ENCODE measurements around the gene ABCA4.
"Not testable (repeated sequence)": the region's sequence is repeated elsewhere in the genome, so short reads cannot be mapped to it uniquely, and the experiment has no call there.

ABCA4 gene

DNA sequence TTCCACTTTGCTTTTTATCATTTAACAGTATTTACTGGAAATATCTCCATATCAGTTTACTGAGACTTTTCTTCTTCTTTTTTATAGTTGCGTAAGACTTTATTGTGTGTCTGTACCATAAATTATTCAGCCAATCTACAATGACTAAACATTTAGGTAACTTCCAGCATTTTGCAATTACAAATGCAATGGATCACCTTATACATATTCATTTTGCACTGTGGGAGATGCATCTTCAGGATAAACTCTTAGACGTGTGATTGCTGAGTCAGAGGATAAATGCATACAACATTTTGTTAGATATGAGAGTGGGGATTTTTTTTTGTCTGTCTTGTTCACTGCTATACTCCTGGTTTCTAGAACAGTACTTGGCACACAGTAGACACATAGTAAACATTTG is 116.0 kb downstream of the ABCA4 start:
- DNase-seq (ENCODE audit: low spot score) = no peak

DNA sequence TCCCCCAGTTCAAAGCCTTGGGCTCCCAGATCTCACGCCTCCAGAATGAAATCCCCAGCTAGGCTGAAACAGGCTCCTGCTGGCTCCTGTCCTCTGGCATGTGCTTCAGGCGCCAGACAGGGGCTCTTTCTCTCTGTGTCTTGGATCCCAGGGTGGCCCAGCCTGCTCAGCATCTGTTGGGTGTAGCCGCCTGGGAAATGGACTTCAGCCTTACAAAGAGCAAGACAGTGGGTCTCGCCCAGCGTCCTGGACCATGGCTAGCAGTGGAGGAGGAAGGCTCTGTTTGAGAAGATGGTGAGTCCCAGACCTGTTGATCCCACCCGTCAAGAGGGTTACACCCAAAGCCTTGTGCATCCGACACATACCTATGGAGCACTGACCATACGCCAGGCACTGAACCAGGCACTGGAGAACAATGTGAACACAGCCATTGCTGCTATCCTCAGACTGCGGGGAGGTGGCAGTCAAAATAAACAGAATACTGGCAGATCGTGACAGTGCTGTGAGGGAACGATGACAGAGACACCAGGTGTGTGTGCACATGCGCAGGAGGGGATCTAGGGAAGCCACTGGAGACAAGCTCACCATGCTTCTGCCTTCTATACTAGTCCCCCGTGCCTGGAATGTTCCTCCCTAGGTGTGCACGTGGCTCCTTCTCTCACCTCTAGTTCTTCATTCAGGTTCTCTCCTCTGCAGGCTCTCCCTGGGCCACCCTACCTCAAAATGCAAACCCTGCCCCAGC is 118.7 kb downstream of the ABCA4 start:
- DNase-seq (ENCODE audit: low spot score) = no peak

DNA sequence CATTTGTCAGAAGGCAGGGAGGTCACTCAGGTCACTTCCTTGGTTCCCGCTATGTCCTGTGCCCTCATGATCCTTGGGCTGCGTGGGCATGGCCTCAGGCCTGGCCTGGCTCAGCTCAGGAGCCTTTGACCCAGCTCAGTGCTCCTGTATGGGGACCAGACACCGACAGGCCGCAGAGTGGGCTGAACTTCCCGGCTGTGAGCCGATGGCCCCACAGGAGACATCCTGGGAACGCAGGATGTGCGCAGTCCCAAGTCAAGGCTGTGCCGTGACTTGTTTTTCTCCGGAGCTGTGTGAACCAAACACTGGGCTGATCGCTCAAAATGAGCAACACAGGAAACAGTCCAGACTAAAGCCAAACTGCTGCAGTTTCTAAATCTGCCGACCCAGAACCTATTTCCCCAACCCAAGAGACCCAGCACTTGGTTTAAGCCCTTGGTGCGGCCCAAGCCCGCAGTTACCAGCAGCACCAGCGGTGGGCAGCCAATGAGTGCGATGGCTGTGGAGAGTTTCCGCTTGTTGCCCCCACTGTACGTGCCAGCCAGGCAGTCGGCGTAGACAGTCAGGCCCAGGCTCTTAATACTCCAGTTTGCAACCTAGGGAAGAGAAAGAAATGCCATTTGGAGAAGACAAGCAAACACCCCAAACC is 119.4 kb downstream of the ABCA4 start:
- DNase-seq (ENCODE audit: low spot score) = no peak

DNA sequence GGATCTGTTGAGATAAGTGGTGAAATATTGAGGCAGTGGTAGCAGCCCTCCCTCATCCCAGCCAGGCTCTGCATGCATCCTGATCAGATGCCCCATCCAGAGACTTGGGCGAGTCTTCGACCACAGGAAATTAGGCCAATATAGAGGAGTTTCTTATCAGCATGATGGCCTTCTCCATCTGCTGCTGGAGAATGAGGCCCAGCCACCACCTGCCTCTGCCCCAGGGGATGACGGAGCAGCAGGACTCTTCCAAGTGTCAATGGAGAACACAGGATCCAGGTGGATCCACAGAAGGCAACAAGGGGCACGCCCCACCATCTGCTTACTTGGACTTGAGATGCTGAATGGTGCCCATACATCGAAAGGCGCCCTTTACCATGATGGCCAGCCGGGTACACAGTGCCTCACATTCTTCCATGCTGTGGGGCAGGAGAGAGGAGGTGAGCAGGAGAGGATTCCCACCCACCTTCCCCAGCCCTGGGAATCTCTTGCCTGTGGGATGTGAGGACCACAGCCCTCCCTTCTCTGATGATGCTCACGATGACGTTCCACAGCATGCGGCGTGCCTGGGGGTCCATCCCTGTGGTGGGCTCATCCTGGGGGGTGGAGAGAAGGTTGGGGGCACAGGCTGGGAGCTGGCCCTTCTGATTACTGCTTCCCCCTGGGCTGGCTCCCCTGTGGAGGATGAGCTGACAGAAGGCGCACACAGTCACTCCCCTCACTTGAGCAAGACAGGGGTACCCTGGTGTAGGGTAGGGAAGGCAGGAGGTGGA is 120.3 kb downstream of the ABCA4 start:
- no peak for DNase-seq (ENCODE audit: low spot score)

DNA sequence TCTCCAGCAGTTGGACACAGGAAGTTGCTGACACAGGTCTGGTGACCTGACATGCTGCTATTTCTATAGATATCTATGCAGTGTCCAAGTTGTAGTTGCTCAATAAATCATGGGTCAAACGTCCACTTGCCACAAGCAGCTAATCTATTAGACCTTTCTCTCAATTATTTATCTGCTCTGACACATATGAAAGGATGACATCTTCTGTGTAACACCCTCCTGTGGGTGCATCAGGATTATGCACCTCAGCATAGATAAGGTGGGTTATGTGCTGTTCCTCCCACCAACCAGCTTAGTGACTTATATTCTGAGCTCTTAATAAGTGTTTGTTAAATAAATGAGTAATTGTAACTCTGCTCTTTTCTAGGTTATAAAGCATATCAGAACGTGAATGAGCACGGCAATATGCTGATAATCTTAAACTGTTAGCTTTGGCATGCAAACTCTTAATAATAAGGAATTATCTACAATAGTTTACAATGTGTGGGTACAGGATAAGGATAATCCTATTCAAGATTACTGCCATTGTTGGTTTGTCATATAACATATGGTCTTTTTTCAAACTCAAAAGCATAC is 121.0 kb downstream of the ABCA4 start:
- DNase-seq (ENCODE audit: low spot score) = no peak

DNA sequence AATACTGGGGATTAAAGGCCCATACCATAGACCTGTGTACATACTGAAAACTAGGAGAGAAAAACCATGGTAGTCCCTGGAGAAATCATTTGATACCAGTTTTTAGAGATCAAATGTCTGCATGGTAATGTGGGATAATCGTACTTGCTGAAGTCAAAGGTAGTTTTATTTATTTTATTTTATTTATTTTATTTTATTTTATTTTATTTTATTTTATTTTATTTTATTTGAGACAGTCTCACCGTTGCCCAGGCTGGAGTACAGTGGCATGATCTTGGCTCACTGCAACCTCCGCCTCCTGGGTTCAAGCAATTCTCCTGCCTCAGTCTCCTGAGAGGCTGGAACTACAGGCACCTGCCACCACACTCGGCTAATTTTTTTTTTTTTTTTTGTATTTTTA is 122.4 kb downstream of the ABCA4 start:
- DNase-seq (ENCODE audit: low spot score) = not testable (repeated sequence)

DNA sequence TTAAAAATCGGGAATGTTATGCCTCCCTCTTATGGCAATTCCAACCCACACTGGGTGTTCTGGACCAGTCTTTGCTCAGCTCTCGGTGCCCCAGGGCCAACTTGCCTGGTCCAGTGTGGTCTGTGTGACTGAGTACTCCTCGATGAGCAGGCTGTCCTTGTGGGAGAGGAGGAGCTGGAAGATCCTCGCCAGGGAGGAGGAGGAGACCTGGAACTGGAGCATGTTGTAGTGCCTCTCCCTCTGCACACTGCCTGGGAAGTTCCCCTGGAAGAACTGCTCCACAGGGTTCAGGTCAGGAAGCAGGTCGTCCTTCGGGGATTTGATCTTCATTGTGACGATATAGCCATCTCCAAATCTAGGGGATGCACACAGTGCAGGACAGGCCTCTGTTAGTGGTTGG is 123.2 kb downstream of the ABCA4 start:
- DNase-seq (ENCODE audit: low spot score) = no peak

DNA sequence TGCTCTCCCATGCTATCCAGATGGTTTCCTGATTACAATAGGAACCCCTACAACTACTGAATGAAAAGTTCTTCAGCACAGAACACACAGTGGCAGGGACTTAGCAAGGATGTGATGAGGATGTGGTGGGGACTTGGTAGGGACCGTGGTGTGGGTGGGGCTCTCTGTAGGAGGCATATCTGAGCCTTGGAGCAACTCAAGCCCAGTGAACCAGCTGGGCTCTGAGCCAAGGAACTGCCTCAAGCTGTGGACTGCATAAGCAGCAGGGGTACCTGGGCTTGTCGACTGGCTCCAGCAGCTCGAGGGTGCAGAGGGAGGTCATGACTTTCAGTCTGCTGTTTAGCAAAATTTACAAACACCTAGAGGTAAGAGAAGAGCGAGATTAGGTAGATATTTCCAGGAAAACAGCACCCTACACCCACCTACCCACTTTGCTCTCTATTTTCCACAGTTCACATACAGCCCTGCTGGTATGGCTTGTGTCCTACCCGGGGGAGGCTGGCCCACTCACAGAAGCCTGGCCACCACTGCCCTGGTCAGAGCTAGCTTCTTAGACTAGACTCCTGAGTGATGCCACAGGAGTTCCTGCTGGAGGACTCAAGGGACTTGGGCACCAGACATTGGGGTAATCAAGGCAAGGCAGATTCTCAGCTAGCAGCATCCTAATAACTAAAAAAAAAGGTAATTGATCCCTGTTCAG is 125.0 kb downstream of the ABCA4 start:
- no peak for DNase-seq (ENCODE audit: low spot score)

DNA sequence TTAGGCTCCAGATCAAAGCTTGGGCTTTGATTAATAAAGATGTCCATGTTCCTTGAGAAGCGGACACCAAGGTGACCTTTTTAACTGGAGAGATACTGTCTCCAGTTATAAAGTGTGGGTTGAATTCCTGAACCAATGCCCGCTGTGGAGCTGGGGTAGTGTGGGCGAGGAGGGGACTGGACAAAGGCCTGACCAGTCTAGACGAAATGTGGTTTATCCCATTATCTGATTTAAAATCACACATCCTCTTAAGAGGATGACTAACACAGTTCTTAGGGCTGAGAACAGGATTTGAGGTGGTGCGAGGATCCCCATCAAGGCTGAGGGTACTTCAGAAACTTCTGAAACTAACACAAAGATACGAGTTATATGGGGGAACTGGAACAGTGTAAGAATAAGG is 127.2 kb downstream of the ABCA4 start:
- DNase-seq (ENCODE audit: low spot score) = no peak

DNA sequence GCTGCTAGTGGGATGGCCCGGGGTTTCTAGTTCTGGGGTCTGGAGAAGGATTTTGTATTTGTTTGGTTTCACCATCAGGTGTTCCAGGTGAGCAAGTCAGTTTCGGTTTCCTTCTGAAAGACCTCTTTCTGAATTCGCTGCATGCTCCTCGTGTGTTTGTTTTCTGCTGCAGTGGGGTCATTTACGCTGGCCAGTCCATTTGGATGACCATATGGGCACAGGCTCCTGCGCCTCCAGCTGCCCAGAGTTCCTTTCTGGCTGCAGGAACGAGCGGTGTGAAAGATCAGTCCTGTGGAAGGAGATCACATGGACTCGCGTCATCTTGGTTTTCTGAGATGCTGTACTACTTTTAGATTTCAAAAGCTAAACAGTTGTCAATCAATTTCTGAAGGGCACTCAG is 128.0 kb downstream of the ABCA4 start:
- DNase-seq (ENCODE audit: low spot score) = no peak

DNA sequence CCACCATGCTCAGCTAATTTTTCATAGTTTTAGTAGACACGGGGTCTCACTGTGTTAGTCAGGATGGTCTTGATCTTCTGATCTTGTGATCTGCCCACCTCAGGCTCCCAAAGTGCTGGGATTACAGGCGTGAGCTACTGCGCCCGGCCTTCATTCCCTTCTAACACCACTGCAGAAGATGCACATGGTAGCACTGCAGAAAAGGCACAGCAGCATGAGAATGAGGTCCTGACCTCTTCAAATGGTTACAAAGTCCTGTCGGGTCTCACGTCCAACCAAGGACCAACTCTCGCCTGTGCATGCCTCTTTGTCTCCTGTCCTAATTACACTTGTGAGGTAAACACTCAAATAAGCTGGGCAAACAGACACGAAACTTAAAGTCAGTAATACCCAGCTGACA is 128.8 kb downstream of the ABCA4 start:
- DNase-seq (ENCODE audit: low spot score) = no peak

DNA sequence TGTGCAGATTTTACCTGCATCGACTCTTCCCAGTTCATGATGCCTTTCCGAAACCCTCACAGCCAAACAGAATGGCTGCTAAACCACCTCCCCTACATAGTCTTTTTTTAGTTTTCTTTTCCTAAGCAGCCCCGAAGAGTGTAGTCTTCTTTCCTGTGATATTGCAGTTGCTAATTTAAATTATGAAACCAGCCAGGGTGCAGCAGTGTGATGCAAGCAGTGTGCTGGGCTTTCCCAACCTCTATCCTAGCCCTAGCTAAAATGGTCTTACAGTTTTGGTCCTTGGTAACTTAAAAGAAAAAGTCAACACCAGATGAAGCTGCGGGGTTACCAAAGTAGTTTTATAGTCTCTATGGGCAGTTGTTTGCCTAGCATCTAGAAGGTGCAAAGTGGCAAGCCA is 129.7 kb downstream of the ABCA4 start:
- DNase-seq (ENCODE audit: low spot score) = no peak

DNA sequence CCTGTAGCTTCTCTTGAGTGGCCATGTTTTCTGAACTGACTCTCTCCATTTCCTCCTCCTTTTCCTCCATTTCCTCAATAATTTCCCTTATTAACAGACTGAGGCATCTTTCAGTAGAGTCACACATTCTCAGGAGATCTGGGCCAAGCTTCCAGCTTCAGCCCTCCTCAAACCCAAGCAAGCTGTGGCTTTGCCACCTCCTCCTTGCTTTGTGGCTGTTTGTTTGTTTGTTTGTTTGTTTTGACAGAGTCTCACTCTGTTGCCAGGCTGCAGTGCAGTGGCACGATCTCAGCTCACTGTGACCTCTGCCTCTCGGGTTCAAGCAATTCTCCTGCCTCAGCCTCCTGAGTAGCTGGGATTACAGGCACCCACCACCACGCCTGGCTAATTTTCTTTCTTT is 130.5 kb downstream of the ABCA4 start:
- not testable (repeated sequence) for DNase-seq (ENCODE audit: low spot score)

DNA sequence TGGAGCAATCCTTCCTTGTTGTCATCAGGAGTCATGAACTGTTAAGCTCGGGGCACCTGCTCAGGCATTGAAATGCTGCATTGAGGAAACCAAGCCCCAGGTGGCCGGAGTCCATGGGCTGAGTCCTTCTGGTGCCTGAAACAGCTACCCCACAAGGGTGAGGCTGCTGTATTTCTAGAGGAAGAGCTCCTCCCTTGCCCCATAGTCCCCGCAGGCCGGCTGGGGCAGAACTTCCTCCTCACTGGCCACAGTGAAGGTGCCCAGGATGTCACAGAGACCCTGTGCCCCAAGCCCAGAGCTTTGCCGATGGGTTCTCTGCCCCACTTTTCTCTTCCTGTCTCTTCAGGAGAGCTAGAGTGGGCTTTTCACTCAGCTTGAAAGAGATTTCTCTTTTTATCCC is 130.9 kb downstream of the ABCA4 start:
- no peak for DNase-seq (ENCODE audit: low spot score)

DNA sequence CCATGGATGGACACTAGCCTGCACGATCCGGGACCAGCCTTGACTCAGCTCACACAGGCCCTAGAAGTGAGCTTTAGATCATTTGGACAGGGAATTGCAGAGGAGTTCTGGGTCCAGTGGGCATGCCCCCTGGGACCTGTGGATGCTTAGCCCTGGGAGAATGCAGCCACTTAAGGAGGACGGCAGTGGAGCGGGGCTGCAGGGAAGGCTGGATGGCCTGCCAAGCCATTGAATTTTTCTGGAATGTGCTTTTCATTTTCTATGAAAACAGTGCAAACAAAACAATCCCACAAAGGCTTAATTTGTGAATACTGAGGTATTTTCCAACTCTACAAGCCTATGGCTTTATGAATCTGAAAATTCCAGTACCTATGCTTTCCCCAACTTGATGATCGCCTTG is 131.3 kb downstream of the ABCA4 start:
- DNase-seq (ENCODE audit: low spot score) = no peak

DNA sequence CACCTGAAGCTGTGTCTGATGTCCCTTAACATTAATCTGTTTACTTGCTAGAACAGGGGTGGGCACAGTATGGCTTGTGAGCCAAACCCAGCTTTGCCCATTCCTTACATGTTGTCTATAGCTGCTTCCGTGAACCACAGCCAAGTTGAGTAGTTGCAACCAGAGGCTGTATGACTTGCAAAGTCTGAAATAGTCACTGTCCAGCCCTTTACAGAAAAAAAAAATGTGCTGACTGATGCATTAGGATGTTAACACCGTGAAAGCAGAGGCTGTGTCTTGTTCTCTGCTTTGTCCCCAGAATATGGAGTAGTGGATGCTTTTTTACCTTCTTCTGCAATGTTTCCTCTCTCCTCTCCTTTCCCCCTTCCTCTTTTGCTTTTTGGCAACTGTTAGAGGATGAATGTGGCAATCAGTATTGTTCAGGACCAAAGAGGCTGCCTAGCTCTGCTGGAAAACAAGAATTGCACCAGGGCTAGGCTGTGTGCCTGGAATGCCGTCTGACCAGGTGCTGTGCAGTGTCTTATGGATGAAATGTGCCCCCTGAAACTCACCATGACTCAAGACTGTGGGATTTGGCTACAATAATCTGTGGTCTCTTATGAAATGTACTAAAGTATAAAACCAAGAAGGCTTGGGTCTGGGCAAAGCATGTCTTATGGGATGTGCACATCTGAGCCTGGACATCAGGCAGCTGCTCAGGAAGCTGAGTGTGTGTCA is 132.2 kb downstream of the ABCA4 start:
- DNase-seq (ENCODE audit: low spot score) = no peak

DNA sequence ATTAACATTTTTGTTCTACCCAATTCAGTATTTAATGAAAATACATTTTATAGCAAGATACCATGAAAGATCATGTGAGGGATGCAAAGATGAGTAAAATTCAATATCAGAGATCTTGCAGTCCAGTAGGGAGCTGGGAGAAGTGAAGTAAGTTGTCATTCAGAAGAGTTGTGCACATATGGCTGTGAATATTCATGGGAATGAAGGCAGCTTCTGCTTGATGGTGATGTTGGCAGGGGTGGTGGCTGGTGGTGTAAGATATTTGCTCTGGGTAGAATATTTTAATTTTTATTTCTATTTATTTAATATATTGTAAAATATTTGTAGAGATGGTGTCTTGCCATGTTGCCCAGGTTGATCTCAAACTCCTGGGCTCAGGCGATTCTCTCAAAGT is 139.7 kb downstream of the ABCA4 start:
- no peak for DNase-seq (ENCODE audit: low spot score)

DNA sequence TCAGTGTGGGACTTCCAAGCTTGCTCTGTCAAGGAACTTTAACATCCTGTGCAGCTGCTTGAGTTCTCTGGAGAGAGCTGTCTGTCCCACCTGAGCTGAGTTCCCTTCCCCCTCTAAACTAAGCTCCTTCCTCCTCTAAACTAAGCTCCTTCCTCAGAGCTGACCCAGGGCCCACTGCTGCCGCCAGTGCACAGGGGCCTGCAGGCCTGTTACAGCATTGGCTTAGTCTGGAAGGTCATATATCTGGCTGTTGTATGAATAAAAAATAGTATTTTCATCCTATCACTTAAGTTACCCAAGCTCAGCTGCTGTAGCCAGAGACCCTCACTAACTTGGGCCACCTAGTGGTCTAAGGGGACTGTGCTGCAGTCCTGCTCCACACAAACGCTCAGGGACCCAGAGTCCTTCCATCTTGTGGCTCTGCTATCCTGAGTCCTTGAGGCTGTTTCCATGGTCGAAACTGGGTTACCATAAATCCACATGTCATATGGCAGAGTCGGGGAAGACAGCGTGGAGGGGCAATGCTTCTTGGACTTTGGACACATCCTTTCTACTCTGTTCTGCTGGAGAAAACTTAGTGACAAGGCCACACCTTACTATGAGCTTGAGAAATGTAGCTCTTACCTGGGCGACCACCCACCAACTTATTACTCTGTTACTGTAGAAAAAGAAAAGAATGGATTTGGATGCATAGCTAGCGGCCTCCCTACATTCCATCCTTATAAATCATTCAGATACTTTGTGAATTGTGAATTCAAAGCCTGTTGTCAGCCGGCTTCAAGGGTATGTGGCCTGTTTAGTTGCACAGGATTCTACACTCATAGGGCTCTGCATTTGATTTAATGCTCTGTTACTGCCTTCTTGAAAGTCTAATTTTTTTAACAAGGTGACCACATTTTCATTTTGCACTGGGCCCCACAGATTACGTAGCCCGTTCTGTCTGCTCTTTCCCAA is 140.4 kb downstream of the ABCA4 start:
- peak; percentile 21 for DNase-seq (ENCODE audit: low spot score)

DNA sequence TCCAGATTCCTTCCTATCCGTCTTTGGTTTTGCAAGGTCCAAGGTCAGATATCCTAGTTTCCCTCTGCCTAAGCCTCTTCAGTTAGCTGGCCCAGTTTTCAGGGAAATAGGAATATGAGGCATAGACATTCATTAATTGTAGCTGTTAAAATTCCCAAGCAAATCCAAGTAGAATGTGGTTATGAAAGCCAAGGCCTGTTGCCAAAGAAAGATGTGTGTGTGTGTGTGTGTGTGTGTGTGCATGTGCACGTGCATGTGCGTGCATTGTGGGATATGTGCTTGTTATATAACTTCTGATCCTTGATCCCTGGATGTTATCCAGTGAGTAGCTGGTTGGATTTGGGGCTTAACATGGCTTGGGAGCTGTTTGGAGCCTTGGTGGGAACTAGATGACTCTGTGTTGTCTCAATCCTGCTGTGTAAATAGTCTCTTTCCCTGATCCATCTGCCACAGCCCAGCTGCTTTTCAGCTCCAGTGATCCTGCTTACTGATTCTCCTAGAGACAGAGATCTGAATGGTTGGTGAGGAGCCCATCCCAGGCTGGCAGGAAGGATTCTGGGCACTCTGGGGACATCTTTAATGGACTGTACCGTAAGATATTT is 141.1 kb downstream of the ABCA4 start:
- no peak for DNase-seq (ENCODE audit: low spot score)

Measured in germinal center (tissue), 1 donor.